ENCODE data around the gene ATP5MC2. TPM values are rescaled to one million over a fixed set of nuclear protein-coding genes. Genes with fewer than 3 reads are reported as not detected.

The ATP5MC2 gene
- total and polyA plus RNA-seq, 9 of the 15 experiments (the other 6 are each of a cell fraction or from before 2014, with no cell fraction given): 314 to 1,208 (median 468) TPM

- peak; percentile 32; the same call in 1 of the 2 replicates for TF ChIP-seq ZBTB40 (IDR thresholded peaks at IDR 0.05)
- TF ChIP-seq ZBTB40 (CRISPR knock-in tag; IDR thresholded peaks at IDR 0.05): no peak
- TF ChIP-seq ZBTB43 (CRISPR knock-in tag; IDR thresholded peaks at IDR 0.05): peak; percentile 38; the same call in 1 of the 2 replicates
- no peak for TF ChIP-seq EWSR1 (IDR thresholded peaks at IDR 0.05; ENCODE audit: borderline replicate concordance, low read depth, partially characterized antibody)
- peak; percentile 34 for TF ChIP-seq USF1 (CRISPR knock-in tag; IDR thresholded peaks at IDR 0.05)
- peak; percentile 94 for TF ChIP-seq TAF1 (IDR thresholded peaks at IDR 0.05; ENCODE audit: control insufficient read depth, extremely low read depth, insufficient read depth, low read length, severe bottlenecking)
- TF ChIP-seq DACH1 (IDR thresholded peaks at IDR 0.05; ENCODE audit: partially characterized antibody): peak; percentile 44
- no peak for TF ChIP-seq EZH2 (IDR thresholded peaks at IDR 0.05; ENCODE audit: borderline replicate concordance, low read depth, low read length)
- TF ChIP-seq ZNF324 (CRISPR knock-in tag; IDR thresholded peaks at IDR 0.05): 0 out of 2 replicates have a peak, but pooled peaks have one; percentile 47
- TF ChIP-seq TAF9B (IDR thresholded peaks at IDR 0.05; ENCODE audit: partially characterized antibody): peak; percentile 99
- no peak for TF ChIP-seq ZNF512 (tag; IDR thresholded peaks at IDR 0.05)
Measured at GRCh38 chr12:53675701-53676607, at the start of gene ATP5MC2 (continued).

Measured in K562 (cell line).